ENCODE measurements around the gene NPAS2.

Gene NPAS2

GRCh38 chr2:100831831-100832230 is 11.9 kb downstream of the NPAS2 start:
- Histone ChIP-seq H3K4me2 (ENCODE audit: low read length) (no peak overlapping the region), H2AFZ (ENCODE audit: low read depth, low read length) (no peak overlapping the region), H3K27me3 (ENCODE audit: low read depth, low read length) (no peaks in the 10 kb centered on the region), H3K9ac (ENCODE audit: low read length) (no peak overlapping the region), H3K79me2 (ENCODE audit: low read length) (no peaks in the 10 kb centered on the region), H3K36me3 (replicated peaks; ENCODE audit: low read depth, low read length) (no peaks in the 10 kb centered on the region), H4K20me1 (ENCODE audit: insufficient read depth, low read length) (no peaks in the 10 kb centered on the region), H3K4me1 (ENCODE audit: low read length) (no peaks in the 10 kb centered on the region), H3K27ac (ENCODE audit: low read length) (no peak overlapping the region), H3K4me3 (ENCODE audit: low read length) (no peak overlapping the region), H3K9me3 (ENCODE audit: insufficient read depth, low read length) (no peaks in the 10 kb centered on the region)
- no peak for TF ChIP-seq CTCF (IDR thresholded peaks at IDR 0.05; ENCODE audit: low read depth, low read length)
- TF ChIP-seq EZH2phosphoT487 (IDR thresholded peaks at IDR 0.05; ENCODE audit: low read depth), result no peak

DNA sequence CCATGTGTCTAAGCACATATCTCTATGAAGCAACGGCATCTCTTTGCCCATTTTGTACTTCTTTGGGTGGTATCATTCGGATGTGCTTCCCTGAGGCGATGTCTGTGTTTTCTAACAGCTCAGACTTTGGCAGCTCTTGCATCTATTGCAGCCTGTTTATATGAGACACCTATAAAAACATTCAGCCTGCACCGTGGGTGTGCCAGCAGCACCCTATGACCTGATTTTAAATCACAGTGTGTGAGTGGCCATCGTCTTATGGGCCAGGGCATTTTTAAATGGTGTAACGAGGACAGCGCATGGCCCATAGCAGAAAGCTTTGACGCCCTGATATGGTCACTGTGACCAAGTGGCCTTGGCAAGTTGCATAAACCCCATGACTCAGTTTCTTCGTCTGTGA is 12.9 kb downstream of the NPAS2 start:
- Histone ChIP-seq H3K79me2 (ENCODE audit: low read length) (no peaks in the 10 kb centered on the region), H3K4me2 (ENCODE audit: low read length) (no peak overlapping the region), H4K20me1 (ENCODE audit: insufficient read depth, low read length) (no peaks in the 10 kb centered on the region), H3K27me3 (ENCODE audit: low read depth, low read length) (no peaks in the 10 kb centered on the region), H3K36me3 (replicated peaks; ENCODE audit: low read depth, low read length) (no peaks in the 10 kb centered on the region), H3K9ac (ENCODE audit: low read length) (no peak overlapping the region), H3K4me1 (ENCODE audit: low read length) (no peaks in the 10 kb centered on the region), H3K9me3 (ENCODE audit: insufficient read depth, low read length) (no peaks in the 10 kb centered on the region), H3K27ac (ENCODE audit: low read length) (no peak overlapping the region), H3K4me3 (ENCODE audit: low read length) (no peak overlapping the region), H2AFZ (ENCODE audit: low read depth, low read length) (no peak overlapping the region)
- TF ChIP-seq EZH2phosphoT487 (IDR thresholded peaks at IDR 0.05; ENCODE audit: low read depth) (no peak), CTCF (IDR thresholded peaks at IDR 0.05; ENCODE audit: low read depth, low read length) (no peak)

DNA sequence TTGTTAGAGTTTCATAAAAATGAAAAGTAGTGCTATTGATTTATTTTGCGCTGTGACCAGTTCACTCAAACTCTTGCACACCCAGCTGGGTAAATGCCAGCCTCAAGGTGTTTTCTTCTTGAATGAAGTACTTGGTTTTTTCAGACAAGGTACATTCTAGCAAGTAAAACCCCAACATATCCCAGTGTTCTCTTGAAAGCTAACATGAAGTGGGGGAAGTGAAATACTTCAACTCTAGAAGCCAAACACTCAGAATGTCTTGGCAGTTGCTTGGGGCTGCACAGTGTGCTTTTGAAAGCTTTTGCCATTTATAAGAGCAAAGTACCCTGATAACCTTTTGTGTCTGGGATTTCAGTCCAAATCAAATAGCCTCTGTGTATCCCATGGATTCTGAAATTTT is 13.4 kb downstream of the NPAS2 start:
- no peak overlapping the region for H3K4me3 ChIP-seq (ENCODE audit: low read length)
- H4K20me1 ChIP-seq (ENCODE audit: insufficient read depth, low read length), result no peaks in the 10 kb centered on the region
- no peak overlapping the region for H2AFZ ChIP-seq (ENCODE audit: low read depth, low read length)
- no peaks in the 10 kb centered on the region for H3K79me2 ChIP-seq (ENCODE audit: low read length)
- H3K9ac ChIP-seq (ENCODE audit: low read length), result no peak overlapping the region
- no peaks in the 10 kb centered on the region for H3K36me3 ChIP-seq (replicated peaks; ENCODE audit: low read depth, low read length)
- no peaks in the 10 kb centered on the region for H3K4me1 ChIP-seq (ENCODE audit: low read length)
- H3K4me2 ChIP-seq (ENCODE audit: low read length), result no peak overlapping the region
- TF ChIP-seq EZH2phosphoT487 (IDR thresholded peaks at IDR 0.05; ENCODE audit: low read depth) (no peak), CTCF (IDR thresholded peaks at IDR 0.05; ENCODE audit: low read depth, low read length) (no peak)
- no peaks in the 10 kb centered on the region for H3K27me3 ChIP-seq (ENCODE audit: low read depth, low read length)
- no peak overlapping the region for H3K27ac ChIP-seq (ENCODE audit: low read length)
- H3K9me3 ChIP-seq (ENCODE audit: insufficient read depth, low read length), result no peaks in the 10 kb centered on the region

GRCh38 chr2:100834221-100834620 is 14.3 kb downstream of the NPAS2 start:
- no peaks in the 10 kb centered on the region for H3K4me1 ChIP-seq (ENCODE audit: low read length)
- H3K27me3 ChIP-seq (ENCODE audit: low read depth, low read length), result no peaks in the 10 kb centered on the region
- no peak overlapping the region for H2AFZ ChIP-seq (ENCODE audit: low read depth, low read length)
- H3K27ac ChIP-seq (ENCODE audit: low read length), result no peak overlapping the region
- no peaks in the 10 kb centered on the region for H3K9me3 ChIP-seq (ENCODE audit: insufficient read depth, low read length)
- H3K9ac ChIP-seq (ENCODE audit: low read length), result no peak overlapping the region
- H3K4me3 ChIP-seq (ENCODE audit: low read length), result no peak overlapping the region
- H3K4me2 ChIP-seq (ENCODE audit: low read length), result no peak overlapping the region
- H4K20me1 ChIP-seq (ENCODE audit: insufficient read depth, low read length), result no peaks in the 10 kb centered on the region
- H3K36me3 ChIP-seq (replicated peaks; ENCODE audit: low read depth, low read length), result no peaks in the 10 kb centered on the region
- TF ChIP-seq CTCF (IDR thresholded peaks at IDR 0.05; ENCODE audit: low read depth, low read length), result no peak
- H3K79me2 ChIP-seq (ENCODE audit: low read length), result no peaks in the 10 kb centered on the region
